ENCODE results near the gene SYTL4.

DNA sequence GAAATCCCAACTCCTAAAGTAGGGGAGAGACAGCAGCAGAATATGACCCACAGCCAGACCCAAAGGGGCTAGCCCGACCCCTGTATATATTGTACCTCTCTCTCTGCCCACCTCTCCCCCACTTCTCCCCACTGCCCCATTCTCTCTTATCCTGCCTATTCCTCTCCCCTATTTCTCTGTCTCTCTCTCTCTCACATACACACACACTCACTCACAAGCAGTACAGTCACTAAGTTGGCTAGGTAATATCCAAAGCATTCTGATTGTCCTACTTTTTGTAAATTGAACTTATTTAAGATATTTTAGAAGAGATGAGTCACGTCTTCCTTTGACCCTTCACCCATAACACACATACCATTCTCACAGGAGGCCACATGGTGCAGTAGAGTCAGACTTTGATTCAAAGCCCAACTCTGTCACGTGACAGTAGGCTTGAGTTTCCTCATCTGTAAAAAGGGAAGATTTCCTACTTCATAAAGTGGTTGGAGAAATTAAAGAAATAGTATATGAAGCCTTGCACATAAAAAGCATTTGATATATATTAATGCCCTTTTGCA is 58.4 kb downstream of the SYTL4 start:
- TF ChIP-seq ESRRA (IDR thresholded peaks at IDR 0.05; ENCODE audit: borderline replicate concordance, low read length) = no peak
- TF ChIP-seq RFX5 (IDR thresholded peaks at IDR 0.05) = no peak
- TF ChIP-seq, protein P1, sequence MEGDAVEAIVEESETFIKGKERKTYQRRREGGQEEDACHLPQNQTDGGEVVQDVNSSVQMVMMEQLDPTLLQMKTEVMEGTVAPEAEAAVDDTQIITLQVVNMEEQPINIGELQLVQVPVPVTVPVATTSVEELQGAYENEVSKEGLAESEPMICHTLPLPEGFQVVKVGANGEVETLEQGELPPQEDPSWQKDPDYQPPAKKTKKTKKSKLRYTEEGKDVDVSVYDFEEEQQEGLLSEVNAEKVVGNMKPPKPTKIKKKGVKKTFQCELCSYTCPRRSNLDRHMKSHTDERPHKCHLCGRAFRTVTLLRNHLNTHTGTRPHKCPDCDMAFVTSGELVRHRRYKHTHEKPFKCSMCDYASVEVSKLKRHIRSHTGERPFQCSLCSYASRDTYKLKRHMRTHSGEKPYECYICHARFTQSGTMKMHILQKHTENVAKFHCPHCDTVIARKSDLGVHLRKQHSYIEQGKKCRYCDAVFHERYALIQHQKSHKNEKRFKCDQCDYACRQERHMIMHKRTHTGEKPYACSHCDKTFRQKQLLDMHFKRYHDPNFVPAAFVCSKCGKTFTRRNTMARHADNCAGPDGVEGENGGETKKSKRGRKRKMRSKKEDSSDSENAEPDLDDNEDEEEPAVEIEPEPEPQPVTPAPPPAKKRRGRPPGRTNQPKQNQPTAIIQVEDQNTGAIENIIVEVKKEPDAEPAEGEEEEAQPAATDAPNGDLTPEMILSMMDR (IDR thresholded peaks at IDR 0.05) = no peak
- no peak for TF ChIP-seq POLR2A (IDR thresholded peaks at IDR 0.05; ENCODE audit: low read length)
- TF ChIP-seq, protein P2, sequence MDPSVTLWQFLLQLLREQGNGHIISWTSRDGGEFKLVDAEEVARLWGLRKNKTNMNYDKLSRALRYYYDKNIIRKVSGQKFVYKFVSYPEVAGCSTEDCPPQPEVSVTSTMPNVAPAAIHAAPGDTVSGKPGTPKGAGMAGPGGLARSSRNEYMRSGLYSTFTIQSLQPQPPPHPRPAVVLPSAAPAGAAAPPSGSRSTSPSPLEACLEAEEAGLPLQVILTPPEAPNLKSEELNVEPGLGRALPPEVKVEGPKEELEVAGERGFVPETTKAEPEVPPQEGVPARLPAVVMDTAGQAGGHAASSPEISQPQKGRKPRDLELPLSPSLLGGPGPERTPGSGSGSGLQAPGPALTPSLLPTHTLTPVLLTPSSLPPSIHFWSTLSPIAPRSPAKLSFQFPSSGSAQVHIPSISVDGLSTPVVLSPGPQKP (IDR thresholded peaks at IDR 0.05; ENCODE audit: low read depth, low read length) = no peak
- no peak for TF ChIP-seq FOSL2 (IDR thresholded peaks at IDR 0.05)
- TF ChIP-seq FOSL2 (CRISPR knock-in tag; IDR thresholded peaks at IDR 0.05) = no peak
- TF ChIP-seq NFE2L2 (conservative IDR thresholded peaks at IDR 0.05; ENCODE audit: low read length) = no peak
- no peak for TF ChIP-seq POLR2AphosphoS2 (conservative IDR thresholded peaks at IDR 0.05; ENCODE audit: low read length)
- TF ChIP-seq, protein P3, sequence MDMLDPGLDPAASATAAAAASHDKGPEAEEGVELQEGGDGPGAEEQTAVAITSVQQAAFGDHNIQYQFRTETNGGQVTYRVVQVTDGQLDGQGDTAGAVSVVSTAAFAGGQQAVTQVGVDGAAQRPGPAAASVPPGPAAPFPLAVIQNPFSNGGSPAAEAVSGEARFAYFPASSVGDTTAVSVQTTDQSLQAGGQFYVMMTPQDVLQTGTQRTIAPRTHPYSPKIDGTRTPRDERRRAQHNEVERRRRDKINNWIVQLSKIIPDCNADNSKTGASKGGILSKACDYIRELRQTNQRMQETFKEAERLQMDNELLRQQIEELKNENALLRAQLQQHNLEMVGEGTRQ (IDR thresholded peaks at IDR 0.05) = peak; percentile 13; the same call in 1 of the 2 replicates
- TF ChIP-seq EHMT2 (IDR thresholded peaks at IDR 0.05; ENCODE audit: low read depth) = no peak
